Measurements from ENCODE around the gene MC2R. TPM values are rescaled to one million over a fixed set of nuclear protein-coding genes. Genes with fewer than 3 reads are reported as not detected.

The MC2R gene
- polyA plus RNA-seq, 3 donors: not detected

DNA sequence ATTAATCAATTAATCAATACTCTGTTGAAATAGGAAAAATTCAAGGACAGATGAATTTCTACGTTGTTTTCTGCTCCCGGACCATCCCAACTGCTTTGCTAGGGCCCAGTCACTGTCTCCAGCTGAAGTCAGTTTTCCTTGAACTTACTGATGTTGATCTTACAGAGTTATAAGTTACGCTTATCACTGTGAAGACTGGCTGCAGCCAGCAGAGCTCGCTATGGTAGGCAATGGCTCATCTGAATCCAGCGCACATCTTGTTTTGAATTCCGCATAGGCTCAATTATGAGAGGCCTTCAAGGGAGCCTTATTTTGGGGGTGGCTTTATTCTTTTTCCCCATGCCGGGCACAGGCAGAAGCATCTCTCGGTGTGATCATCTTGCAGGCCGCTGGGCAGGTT is 2.7 kb downstream of the MC2R start:
- Mint-ChIP-seq H3K36me3 (no peaks in the 10 kb centered on the region), H3K9me3 (peaks cover 0 to 2% (median 0%) of the 10 kb centered on the region in 7 donors), H3K4me3 (no peak overlapping the region), H3K27me3 (ENCODE audit: low read depth in 3 of 3) (peaks cover 0 to 10% (median 8%) of the 10 kb centered on the region in 3 donors), H3K27ac (no peak overlapping the region), H3K4me1 (no peaks in the 10 kb centered on the region)
- Histone ChIP-seq H3K4me3 (replicated peaks in 1 of 3; ENCODE audit: low read depth in 2 of 3, low read length in 3 of 3) (no peak overlapping the region), H3K27me3 (ENCODE audit: control insufficient read depth in 2 of 2, insufficient read depth in 2 of 2, low read length in 2 of 2) (no peaks in the 10 kb centered on the region), H3K4me1 (ENCODE audit: control insufficient read depth in 1 of 2, insufficient read depth in 2 of 2, low read length in 2 of 2) (no peaks in the 10 kb centered on the region), H3K9ac (ENCODE audit: insufficient read depth, low read length, poor library complexity, severe bottlenecking) (no peak overlapping the region), H3K27ac (ENCODE audit: low read depth in 1 of 2, low read length in 2 of 2) (no peak overlapping the region), H3K9me3 (replicated peaks in 1 of 2; ENCODE audit: control insufficient read depth in 1 of 2, insufficient read depth in 1 of 2, low read length in 2 of 2) (no peaks in the 10 kb centered on the region), H4K20me1 (ENCODE audit: insufficient read depth, low read length) (no peaks in the 10 kb centered on the region), H2AFZ (ENCODE audit: insufficient read depth, low read depth, low read length, poor library complexity, severe bottlenecking) (no peak overlapping the region), H3K79me2 (ENCODE audit: insufficient read depth, low read length) (no peaks in the 10 kb centered on the region), H3K4me2 (replicated peaks; ENCODE audit: extremely low read depth, low read length, poor library complexity, severe bottlenecking) (no peak overlapping the region), H3K36me3 (replicated peaks in 1 of 2; ENCODE audit: control insufficient read depth in 1 of 2, insufficient read depth in 2 of 2, low read length in 2 of 2) (no peaks in the 10 kb centered on the region)
- 96% methylated on average over 7 of the region's 9 CpGs for WGBS (ENCODE audit: insufficient coverage)
- DNase-seq: no peak
- no peak for TF ChIP-seq CTCF (IDR thresholded peaks at IDR 0.05)
- intact Hi-C loops (cut with micrococcal nuclease): no loop called here

GRCh38 chr18:13910986-13911385 is 4.3 kb downstream of the MC2R start:
- H2AFZ ChIP-seq (ENCODE audit: insufficient read depth, low read depth, low read length, poor library complexity, severe bottlenecking): no peak overlapping the region
- H3K4me3 ChIP-seq (replicated peaks in 1 of 3; ENCODE audit: low read depth in 2 of 3, low read length in 3 of 3): no peak overlapping the region
- H3K27ac ChIP-seq (ENCODE audit: low read depth in 1 of 2, low read length in 2 of 2): no peak overlapping the region
- no peaks in the 10 kb centered on the region for H3K36me3 Mint-ChIP-seq
- H3K27ac Mint-ChIP-seq: no peak overlapping the region
- no peak for TF ChIP-seq CTCF (IDR thresholded peaks at IDR 0.05)
- no peak overlapping the region for H3K9ac ChIP-seq (ENCODE audit: insufficient read depth, low read length, poor library complexity, severe bottlenecking)
- no peaks in the 10 kb centered on the region for H4K20me1 ChIP-seq (ENCODE audit: insufficient read depth, low read length)
- no peaks in the 10 kb centered on the region for H3K79me2 ChIP-seq (ENCODE audit: insufficient read depth, low read length)
- no peaks in the 10 kb centered on the region for H3K4me1 ChIP-seq (ENCODE audit: control insufficient read depth in 1 of 2, insufficient read depth in 2 of 2, low read length in 2 of 2)
- intact Hi-C loops (cut with micrococcal nuclease): no loop called here
- H3K9me3 Mint-ChIP-seq: peaks cover 0 to 2% (median 0%) of the 10 kb centered on the region in 7 donors
- no peak overlapping the region for H3K4me2 ChIP-seq (replicated peaks; ENCODE audit: extremely low read depth, low read length, poor library complexity, severe bottlenecking)
- peaks cover 0 to 10% (median 6%) of the 10 kb centered on the region in 3 donors for H3K27me3 Mint-ChIP-seq (ENCODE audit: low read depth in 3 of 3)
- no peak for DNase-seq
- WGBS (ENCODE audit: insufficient coverage): 89% methylated on average over 4 of the region's 6 CpGs
- no peaks in the 10 kb centered on the region for H3K4me1 Mint-ChIP-seq
- no peaks in the 10 kb centered on the region for H3K9me3 ChIP-seq (replicated peaks in 1 of 2; ENCODE audit: control insufficient read depth in 1 of 2, insufficient read depth in 1 of 2, low read length in 2 of 2)
- H3K36me3 ChIP-seq (replicated peaks in 1 of 2; ENCODE audit: control insufficient read depth in 1 of 2, insufficient read depth in 2 of 2, low read length in 2 of 2): no peaks in the 10 kb centered on the region
- H3K4me3 Mint-ChIP-seq: no peak overlapping the region
- no peaks in the 10 kb centered on the region for H3K27me3 ChIP-seq (ENCODE audit: control insufficient read depth in 2 of 2, insufficient read depth in 2 of 2, low read length in 2 of 2)
